SK-N-SH treated with all-trans-retinoic acid at 6 μM for 48 hours (cell line): Measurements from ENCODE around the gene RRAGD.
A peak's percentile ranks its signal among the peaks of the same experiment; 100 is the strongest.

Source experiments
- ATAC-seq: fragments of 200-7000 bp; cut with Tn5 transposase; 3 replicates; pipeline ENCODE4 v1.9.1; 2020; ENCODE audit warnings: mild to moderate bottlenecking, moderate library complexity
- ARNTL ChIP-seq: fragments of 450-650 bp; formaldehyde crosslinking; IDR thresholded peaks from 2 replicates; pipeline ENCODE4 v1.5.0; 2020; ENCODE audit warnings: low read depth, mild to moderate bottlenecking, moderate library complexity, borderline replicate concordance
- CSDC2 ChIP-seq: fragments of 250-450 bp; sonication (Bioruptor Pico); IDR thresholded peaks from 2 replicates; pipeline ENCODE4 v1.5.0; 2020; ENCODE audit warnings: mild to moderate bottlenecking, moderate library complexity
- ESRRG ChIP-seq: fragments of 250-450 bp; sonication (Bioruptor Pico); IDR thresholded peaks from 2 replicates; pipeline ENCODE4 v1.6.1; 2021; ENCODE audit warnings: mild to moderate bottlenecking
- GLIS3 ChIP-seq: fragments of 250-450 bp; sonication (Bioruptor Pico); IDR thresholded peaks from 2 replicates; pipeline ENCODE4 v1.5.0; 2020; ENCODE audit warnings: mild to moderate bottlenecking, moderate library complexity
- OSR1 ChIP-seq: fragments of 250-450 bp; sonication (Bioruptor Pico); IDR thresholded peaks from 2 replicates; pipeline ENCODE4 v1.8.0; 2022; ENCODE audit warnings: moderate library complexity, mild to moderate bottlenecking, inconsistent platforms
- PPARA ChIP-seq: fragments of 250-450 bp; sonication (Bioruptor Pico); IDR thresholded peaks from 2 replicates; pipeline ENCODE4 v1.5.0; 2020; ENCODE audit warnings: mild to moderate bottlenecking, borderline replicate concordance
- RARB ChIP-seq: fragments of 250-450 bp; sonication (Bioruptor Pico); IDR thresholded peaks from 2 replicates; pipeline ENCODE4 v1.8.0; 2021; ENCODE audit warnings: mild to moderate bottlenecking, moderate library complexity
- SNAI2 ChIP-seq: fragments of 250-450 bp; sonication (Bioruptor Pico); IDR thresholded peaks from 2 replicates; pipeline ENCODE4 v1.5.0; 2020; ENCODE audit warnings: mild to moderate bottlenecking, moderate library complexity
- TCF4 ChIP-seq: fragments of 250-450 bp; sonication (Bioruptor Pico); IDR thresholded peaks from 2 replicates; pipeline ENCODE4 v1.8.0; 2021; ENCODE audit warnings: mild to moderate bottlenecking, moderate library complexity, borderline replicate concordance
- TOX ChIP-seq: fragments of 250-450 bp; sonication (Bioruptor Pico); IDR thresholded peaks from 2 replicates; pipeline ENCODE4 v1.8.0; 2021; ENCODE audit warnings: mild to moderate bottlenecking, moderate library complexity, borderline replicate concordance
- ZC3H10 ChIP-seq: fragments of 250-450 bp; sonication (Bioruptor Pico); IDR thresholded peaks from 2 replicates; pipeline ENCODE4 v1.5.1; 2021; ENCODE audit warnings: mild to moderate bottlenecking, moderate library complexity
- ZFP3 ChIP-seq: fragments of 250-450 bp; sonication (Bioruptor Pico); IDR thresholded peaks from 2 replicates; pipeline ENCODE4 v1.5.0; 2020; ENCODE audit warnings: mild to moderate bottlenecking, moderate library complexity
- ZFP30 ChIP-seq: fragments of 450-650 bp; formaldehyde crosslinking; IDR thresholded peaks from 2 replicates; pipeline ENCODE4 v1.5.0; 2022; ENCODE audit warnings: mild to moderate bottlenecking, moderate library complexity
- ZNF565 ChIP-seq: fragments of 450-650 bp; formaldehyde crosslinking; conservative IDR thresholded peaks from 2 replicates; pipeline ENCODE4 v1.5.0; 2020; ENCODE audit warnings: low read depth, mild to moderate bottlenecking, moderate library complexity
- ZNF70 ChIP-seq: fragments of 450-650 bp; formaldehyde crosslinking; IDR thresholded peaks from 2 replicates; pipeline ENCODE4 v1.5.0; 2020; ENCODE audit warnings: mild to moderate bottlenecking, moderate library complexity
- ZNF8 ChIP-seq: fragments of 450-650 bp; formaldehyde crosslinking; IDR thresholded peaks from 2 replicates; pipeline ENCODE4 v1.5.0; 2020; ENCODE audit warnings: mild to moderate bottlenecking, moderate library complexity
- TF ChIP-seq, protein P1 (sequence below): fragments of 250-450 bp; sonication (Bioruptor Pico); IDR thresholded peaks from 2 replicates; pipeline ENCODE4 v1.8.0; 2021; ENCODE audit warnings: low read depth, mild to moderate bottlenecking, moderate library complexity, borderline replicate concordance
- TF ChIP-seq, protein P2 (sequence below): fragments of 250-450 bp; sonication (Bioruptor Pico); IDR thresholded peaks from 2 replicates; pipeline ENCODE4 v1.5.1; 2020; ENCODE audit warnings: low read depth, mild to moderate bottlenecking, moderate library complexity
- TF ChIP-seq, protein P3 (sequence below): fragments of 250-450 bp; sonication (Bioruptor Pico); IDR thresholded peaks from 2 replicates; pipeline ENCODE4 v1.8.0; 2020; ENCODE audit warnings: mild to moderate bottlenecking, moderate library complexity, borderline replicate concordance
- TF ChIP-seq, protein P4 (sequence below): fragments of 250-450 bp; sonication (Bioruptor Pico); IDR thresholded peaks from 2 replicates; pipeline ENCODE4 v1.5.0; 2020; ENCODE audit warnings: mild to moderate bottlenecking, moderate library complexity

Gene RRAGD

DNA sequence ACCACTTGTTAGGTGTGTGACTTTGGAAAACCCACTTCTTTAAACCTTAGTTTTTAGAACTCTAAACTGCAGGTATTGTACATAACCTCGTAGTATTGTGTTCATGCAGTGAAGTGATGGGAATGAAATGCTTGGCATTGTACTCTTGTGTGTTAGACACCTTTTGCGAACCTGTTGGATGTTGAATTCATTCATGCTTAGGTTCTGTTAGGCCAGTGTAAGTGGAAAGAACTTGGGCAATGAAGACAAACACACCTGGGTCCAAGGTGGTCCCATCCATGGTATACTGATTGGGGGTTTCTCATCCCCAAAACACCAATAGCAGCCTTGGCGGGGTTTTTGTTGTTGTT, 22.1 kb upstream of the RRAGD start:
- ATAC-seq: no peak
- TF ChIP-seq SNAI2 (CRISPR knock-in tag): no peak
- TF ChIP-seq ARNTL (CRISPR knock-in tag): no peak
- TF ChIP-seq, protein P1, sequence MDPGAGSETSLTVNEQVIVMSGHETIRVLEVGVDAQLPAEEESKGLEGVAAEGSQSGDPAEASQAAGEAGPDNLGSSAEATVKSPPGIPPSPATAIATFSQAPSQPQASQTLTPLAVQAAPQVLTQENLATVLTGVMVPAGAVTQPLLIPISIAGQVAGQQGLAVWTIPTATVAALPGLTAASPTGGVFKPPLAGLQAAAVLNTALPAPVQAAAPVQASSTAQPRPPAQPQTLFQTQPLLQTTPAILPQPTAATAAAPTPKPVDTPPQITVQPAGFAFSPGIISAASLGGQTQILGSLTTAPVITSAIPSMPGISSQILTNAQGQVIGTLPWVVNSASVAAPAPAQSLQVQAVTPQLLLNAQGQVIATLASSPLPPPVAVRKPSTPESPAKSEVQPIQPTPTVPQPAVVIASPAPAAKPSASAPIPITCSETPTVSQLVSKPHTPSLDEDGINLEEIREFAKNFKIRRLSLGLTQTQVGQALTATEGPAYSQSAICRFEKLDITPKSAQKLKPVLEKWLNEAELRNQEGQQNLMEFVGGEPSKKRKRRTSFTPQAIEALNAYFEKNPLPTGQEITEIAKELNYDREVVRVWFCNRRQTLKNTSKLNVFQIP (CRISPR knock-in tag): no peak
- TF ChIP-seq ZFP30 (CRISPR knock-in tag): no peak
- TF ChIP-seq CSDC2: no peak
- TF ChIP-seq, protein P2, sequence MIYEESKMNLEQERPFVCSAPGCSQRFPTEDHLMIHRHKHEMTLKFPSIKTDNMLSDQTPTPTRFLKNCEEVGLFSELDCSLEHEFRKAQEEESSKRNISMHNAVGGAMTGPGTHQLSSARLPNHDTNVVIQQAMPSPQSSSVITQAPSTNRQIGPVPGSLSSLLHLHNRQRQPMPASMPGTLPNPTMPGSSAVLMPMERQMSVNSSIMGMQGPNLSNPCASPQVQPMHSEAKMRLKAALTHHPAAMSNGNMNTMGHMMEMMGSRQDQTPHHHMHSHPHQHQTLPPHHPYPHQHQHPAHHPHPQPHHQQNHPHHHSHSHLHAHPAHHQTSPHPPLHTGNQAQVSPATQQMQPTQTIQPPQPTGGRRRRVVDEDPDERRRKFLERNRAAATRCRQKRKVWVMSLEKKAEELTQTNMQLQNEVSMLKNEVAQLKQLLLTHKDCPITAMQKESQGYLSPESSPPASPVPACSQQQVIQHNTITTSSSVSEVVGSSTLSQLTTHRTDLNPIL (CRISPR knock-in tag): no peak
- TF ChIP-seq ZFP3 (CRISPR knock-in tag): no peak
- TF ChIP-seq ZNF70 (CRISPR knock-in tag): no peak
- TF ChIP-seq PPARA (CRISPR knock-in tag): no peak
- no peak for TF ChIP-seq ESRRG
- TF ChIP-seq, protein P3, sequence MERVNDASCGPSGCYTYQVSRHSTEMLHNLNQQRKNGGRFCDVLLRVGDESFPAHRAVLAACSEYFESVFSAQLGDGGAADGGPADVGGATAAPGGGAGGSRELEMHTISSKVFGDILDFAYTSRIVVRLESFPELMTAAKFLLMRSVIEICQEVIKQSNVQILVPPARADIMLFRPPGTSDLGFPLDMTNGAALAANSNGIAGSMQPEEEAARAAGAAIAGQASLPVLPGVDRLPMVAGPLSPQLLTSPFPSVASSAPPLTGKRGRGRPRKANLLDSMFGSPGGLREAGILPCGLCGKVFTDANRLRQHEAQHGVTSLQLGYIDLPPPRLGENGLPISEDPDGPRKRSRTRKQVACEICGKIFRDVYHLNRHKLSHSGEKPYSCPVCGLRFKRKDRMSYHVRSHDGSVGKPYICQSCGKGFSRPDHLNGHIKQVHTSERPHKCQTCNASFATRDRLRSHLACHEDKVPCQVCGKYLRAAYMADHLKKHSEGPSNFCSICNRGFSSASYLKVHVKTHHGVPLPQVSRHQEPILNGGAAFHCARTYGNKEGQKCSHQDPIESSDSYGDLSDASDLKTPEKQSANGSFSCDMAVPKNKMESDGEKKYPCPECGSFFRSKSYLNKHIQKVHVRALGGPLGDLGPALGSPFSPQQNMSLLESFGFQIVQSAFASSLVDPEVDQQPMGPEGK (CRISPR knock-in tag): no peak
- TF ChIP-seq, protein P4, sequence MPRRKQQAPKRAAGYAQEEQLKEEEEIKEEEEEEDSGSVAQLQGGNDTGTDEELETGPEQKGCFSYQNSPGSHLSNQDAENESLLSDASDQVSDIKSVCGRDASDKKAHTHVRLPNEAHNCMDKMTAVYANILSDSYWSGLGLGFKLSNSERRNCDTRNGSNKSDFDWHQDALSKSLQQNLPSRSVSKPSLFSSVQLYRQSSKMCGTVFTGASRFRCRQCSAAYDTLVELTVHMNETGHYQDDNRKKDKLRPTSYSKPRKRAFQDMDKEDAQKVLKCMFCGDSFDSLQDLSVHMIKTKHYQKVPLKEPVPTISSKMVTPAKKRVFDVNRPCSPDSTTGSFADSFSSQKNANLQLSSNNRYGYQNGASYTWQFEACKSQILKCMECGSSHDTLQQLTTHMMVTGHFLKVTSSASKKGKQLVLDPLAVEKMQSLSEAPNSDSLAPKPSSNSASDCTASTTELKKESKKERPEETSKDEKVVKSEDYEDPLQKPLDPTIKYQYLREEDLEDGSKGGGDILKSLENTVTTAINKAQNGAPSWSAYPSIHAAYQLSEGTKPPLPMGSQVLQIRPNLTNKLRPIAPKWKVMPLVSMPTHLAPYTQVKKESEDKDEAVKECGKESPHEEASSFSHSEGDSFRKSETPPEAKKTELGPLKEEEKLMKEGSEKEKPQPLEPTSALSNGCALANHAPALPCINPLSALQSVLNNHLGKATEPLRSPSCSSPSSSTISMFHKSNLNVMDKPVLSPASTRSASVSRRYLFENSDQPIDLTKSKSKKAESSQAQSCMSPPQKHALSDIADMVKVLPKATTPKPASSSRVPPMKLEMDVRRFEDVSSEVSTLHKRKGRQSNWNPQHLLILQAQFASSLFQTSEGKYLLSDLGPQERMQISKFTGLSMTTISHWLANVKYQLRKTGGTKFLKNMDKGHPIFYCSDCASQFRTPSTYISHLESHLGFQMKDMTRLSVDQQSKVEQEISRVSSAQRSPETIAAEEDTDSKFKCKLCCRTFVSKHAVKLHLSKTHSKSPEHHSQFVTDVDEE (CRISPR knock-in tag): no peak
- TF ChIP-seq TOX (CRISPR knock-in tag): no peak
- TF ChIP-seq OSR1 (CRISPR knock-in tag): no peak
- TF ChIP-seq RARB (CRISPR knock-in tag): no peak
- no peak for TF ChIP-seq GLIS3
- TF ChIP-seq ZNF8 (CRISPR knock-in tag): no peak
- no peak for TF ChIP-seq TCF4

DNA sequence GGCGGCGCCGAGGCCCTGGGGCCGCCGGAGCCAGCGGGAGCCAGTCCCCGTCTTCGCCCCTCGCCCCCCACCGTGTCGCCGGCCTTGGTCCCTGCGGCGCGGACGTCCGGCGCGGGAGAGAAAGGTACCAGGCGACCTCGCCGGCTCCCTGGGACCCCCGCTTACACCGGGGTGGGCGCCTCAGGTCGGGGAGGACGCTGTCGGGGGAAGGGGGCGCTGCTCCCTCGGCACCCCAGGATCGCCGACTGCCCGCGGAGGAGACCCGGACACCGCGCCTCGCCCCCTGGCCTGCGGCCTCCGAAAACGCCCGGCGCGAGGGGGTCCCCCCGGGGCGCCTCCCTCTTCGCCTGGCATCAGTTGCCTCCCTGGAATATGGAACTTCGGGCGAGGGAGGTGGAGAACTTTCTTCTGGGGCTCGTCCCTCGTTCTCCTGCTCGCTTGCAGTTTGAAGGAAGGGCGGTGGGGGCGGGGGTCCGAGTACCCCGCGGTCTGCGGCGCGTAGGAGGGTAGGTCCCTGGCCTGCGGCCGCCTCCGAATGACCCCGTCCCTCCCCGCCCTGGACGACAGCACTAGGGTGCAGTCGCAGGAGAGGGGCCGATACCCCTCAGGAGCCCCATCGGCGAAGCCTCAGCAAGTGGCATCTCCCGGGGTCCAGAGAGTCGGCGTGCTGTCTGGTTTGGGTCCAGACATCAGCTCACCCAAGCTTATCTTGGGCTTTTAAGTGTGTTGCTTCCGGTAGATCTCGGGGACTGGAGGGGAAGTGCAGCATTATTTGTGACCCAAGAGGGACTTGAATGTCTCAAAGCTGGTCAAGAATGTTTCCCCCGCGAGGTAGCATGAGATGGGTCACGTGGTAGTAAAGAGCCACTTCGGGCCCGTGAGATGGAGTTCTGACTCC, 21.4 kb upstream of the RRAGD start:
- TF ChIP-seq GLIS3 (no peak), ZNF8 (CRISPR knock-in tag) (no peak), ZC3H10 (CRISPR knock-in tag) (no peak), CSDC2 (no peak), PPARA (CRISPR knock-in tag) (no peak), ZFP3 (CRISPR knock-in tag) (no peak), TOX (CRISPR knock-in tag) (no peak), TCF4 (no peak), OSR1 (CRISPR knock-in tag) (no peak), ZNF565 (no peak)
- TF ChIP-seq, protein P4 (CRISPR knock-in tag): no peak
- TF ChIP-seq, protein P2 (CRISPR knock-in tag): no peak
- TF ChIP-seq, protein P1 (CRISPR knock-in tag): no peak
- TF ChIP-seq, all 23 proteins: peak for 0
- ATAC-seq: peak; percentile 17
